Measurements from ENCODE around the gene KCTD15.

Gene KCTD15

GRCh38 chr19:33826521-33826920 is 29.9 kb downstream of the KCTD15 start:
- ATAC-seq: no peak
- TF ChIP-seq POU6F1 (CRISPR knock-in tag; IDR thresholded peaks at IDR 0.05; ENCODE audit: borderline replicate concordance, low read depth) (no peak), ZNF565 (CRISPR knock-in tag; conservative IDR thresholded peaks at IDR 0.05; ENCODE audit: low read depth) (no peak), TCF4 (CRISPR knock-in tag; IDR thresholded peaks at IDR 0.05; ENCODE audit: borderline replicate concordance) (no peak), ZFP30 (CRISPR knock-in tag; IDR thresholded peaks at IDR 0.05) (no peak)

GRCh38 chr19:33828266-33829075 is 31.8 kb downstream of the KCTD15 start:
- TF ChIP-seq TOX (CRISPR knock-in tag; IDR thresholded peaks at IDR 0.05; ENCODE audit: borderline replicate concordance): no peak
- TF ChIP-seq PPARA (CRISPR knock-in tag; IDR thresholded peaks at IDR 0.05; ENCODE audit: borderline replicate concordance): no peak
- no peak for TF ChIP-seq OSR1 (CRISPR knock-in tag; IDR thresholded peaks at IDR 0.05)
- TF ChIP-seq BACH2 (CRISPR knock-in tag; IDR thresholded peaks at IDR 0.05; ENCODE audit: borderline replicate concordance): no peak
- no peak for TF ChIP-seq ZFP3 (CRISPR knock-in tag; IDR thresholded peaks at IDR 0.05)
- TF ChIP-seq ZFP30 (CRISPR knock-in tag; IDR thresholded peaks at IDR 0.05): no peak
- TF ChIP-seq ISL1 (CRISPR knock-in tag; IDR thresholded peaks at IDR 0.05): no peak
- TF ChIP-seq GLIS3 (CRISPR knock-in tag; IDR thresholded peaks at IDR 0.05): no peak
- no peak for TF ChIP-seq POU6F1 (CRISPR knock-in tag; IDR thresholded peaks at IDR 0.05; ENCODE audit: borderline replicate concordance, low read depth)
- ATAC-seq: no peak

- TF ChIP-seq ZC3H10 (CRISPR knock-in tag; IDR thresholded peaks at IDR 0.05): no peak
- no peak for TF ChIP-seq SNAI2 (CRISPR knock-in tag; IDR thresholded peaks at IDR 0.05)
- no peak for TF ChIP-seq ISL1 (CRISPR knock-in tag; IDR thresholded peaks at IDR 0.05)
- TF ChIP-seq ESRRG (CRISPR knock-in tag; IDR thresholded peaks at IDR 0.05): no peak
- no peak for TF ChIP-seq OSR1 (CRISPR knock-in tag; IDR thresholded peaks at IDR 0.05)
- TF ChIP-seq CREB5 (CRISPR knock-in tag; IDR thresholded peaks at IDR 0.05; ENCODE audit: low read depth): no peak
- TF ChIP-seq ZFP30 (CRISPR knock-in tag; IDR thresholded peaks at IDR 0.05): no peak
- TF ChIP-seq PATZ1 (CRISPR knock-in tag; IDR thresholded peaks at IDR 0.05; ENCODE audit: borderline replicate concordance): no peak
- TF ChIP-seq ZNF8 (CRISPR knock-in tag; IDR thresholded peaks at IDR 0.05): no peak
- TF ChIP-seq ZFP3 (CRISPR knock-in tag; IDR thresholded peaks at IDR 0.05): no peak
- no peak for TF ChIP-seq ZNF565 (CRISPR knock-in tag; conservative IDR thresholded peaks at IDR 0.05; ENCODE audit: low read depth)
- TF ChIP-seq POU6F1 (CRISPR knock-in tag; IDR thresholded peaks at IDR 0.05; ENCODE audit: borderline replicate concordance, low read depth): no peak
- no peak for TF ChIP-seq ARNTL (CRISPR knock-in tag; IDR thresholded peaks at IDR 0.05; ENCODE audit: borderline replicate concordance, low read depth)
- TF ChIP-seq PPARA (CRISPR knock-in tag; IDR thresholded peaks at IDR 0.05; ENCODE audit: borderline replicate concordance): no peak
- TF ChIP-seq ZNF70 (CRISPR knock-in tag; IDR thresholded peaks at IDR 0.05): no peak
- ATAC-seq: no peak
These were observed 33.6 kb downstream of the KCTD15 start for GRCh38 chr19:33830264-33830663.

GRCh38 chr19:33831825-33832224 is 35.2 kb downstream of the KCTD15 start:
- ATAC-seq: no peak
- TF ChIP-seq OSR1 (CRISPR knock-in tag; IDR thresholded peaks at IDR 0.05): no peak
- no peak for TF ChIP-seq TSHZ2 (CRISPR knock-in tag; IDR thresholded peaks at IDR 0.05)
- TF ChIP-seq TOX (CRISPR knock-in tag; IDR thresholded peaks at IDR 0.05; ENCODE audit: borderline replicate concordance): no peak
- no peak for TF ChIP-seq CREB5 (CRISPR knock-in tag; IDR thresholded peaks at IDR 0.05; ENCODE audit: low read depth)
- TF ChIP-seq GLIS3 (CRISPR knock-in tag; IDR thresholded peaks at IDR 0.05): no peak
- TF ChIP-seq ISL1 (CRISPR knock-in tag; IDR thresholded peaks at IDR 0.05): no peak
- TF ChIP-seq TCF4 (CRISPR knock-in tag; IDR thresholded peaks at IDR 0.05; ENCODE audit: borderline replicate concordance): no peak
- TF ChIP-seq ZNF70 (CRISPR knock-in tag; IDR thresholded peaks at IDR 0.05): no peak
- TF ChIP-seq ZNF565 (CRISPR knock-in tag; conservative IDR thresholded peaks at IDR 0.05; ENCODE audit: low read depth): no peak
- no peak for TF ChIP-seq BACH2 (CRISPR knock-in tag; IDR thresholded peaks at IDR 0.05; ENCODE audit: borderline replicate concordance)
- TF ChIP-seq ESRRG (CRISPR knock-in tag; IDR thresholded peaks at IDR 0.05): no peak
- TF ChIP-seq ARNTL (CRISPR knock-in tag; IDR thresholded peaks at IDR 0.05; ENCODE audit: borderline replicate concordance, low read depth): no peak
- TF ChIP-seq SNAI2 (CRISPR knock-in tag; IDR thresholded peaks at IDR 0.05): no peak
